GM21367 (cell line): ENCODE results near the gene RTN4RL2.

Source experiments
- ATAC-seq: cut with Tn5 transposase; IDR thresholded peaks from one replicate; pipeline ENCODE4 v1.9.1; 2021; ENCODE audit not compliant: unreplicated experiment

RTN4RL2 gene

GRCh38 chr11:57498540-57498939 is 38.2 kb downstream of the RTN4RL2 start:
- ATAC-seq = no peak

GRCh38 chr11:57499413-57499982 is 39.2 kb downstream of the RTN4RL2 start:
- peak; percentile 97 for ATAC-seq

DNA sequence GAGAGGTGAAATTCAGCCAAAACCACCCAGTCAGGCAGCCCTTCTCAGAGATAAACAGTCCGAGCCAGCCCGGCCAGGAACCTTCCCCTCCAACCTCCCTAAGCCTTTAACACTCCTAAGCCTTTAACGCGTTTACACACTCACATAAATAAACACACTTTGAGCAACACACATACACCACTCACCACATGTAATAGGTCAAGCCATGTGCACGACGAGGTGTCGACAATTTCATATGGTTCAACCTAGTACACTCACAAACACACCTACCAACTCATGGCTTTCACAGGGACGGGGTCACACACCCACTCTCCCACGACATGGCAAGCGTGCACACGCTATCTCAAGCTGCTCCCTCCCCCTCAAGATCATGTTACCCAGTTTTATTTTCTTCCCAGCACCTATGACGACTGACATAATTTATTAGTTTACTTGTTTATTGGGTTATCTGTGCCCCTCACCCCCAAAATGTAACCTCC is 39.7 kb downstream of the RTN4RL2 start:
- no peak for ATAC-seq

DNA sequence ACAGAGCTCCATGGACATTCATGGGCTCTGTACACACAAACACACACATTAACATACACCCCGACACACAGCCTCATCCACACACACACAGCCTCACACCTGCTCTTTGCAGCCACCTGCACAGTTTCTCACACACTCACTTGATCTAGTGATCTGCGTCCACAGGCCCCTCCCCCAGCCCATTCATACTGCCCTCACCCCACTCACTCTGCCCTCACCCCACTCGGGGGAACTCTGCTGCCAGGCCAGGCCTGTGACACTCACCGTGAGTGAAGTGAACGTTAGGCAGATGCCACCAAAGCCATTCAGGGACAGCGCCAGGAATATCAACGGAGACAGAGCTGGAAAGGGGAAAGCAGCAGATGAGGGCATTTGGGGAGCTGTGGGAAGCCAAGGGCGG is 40.2 kb downstream of the RTN4RL2 start:
- ATAC-seq = no peak

DNA sequence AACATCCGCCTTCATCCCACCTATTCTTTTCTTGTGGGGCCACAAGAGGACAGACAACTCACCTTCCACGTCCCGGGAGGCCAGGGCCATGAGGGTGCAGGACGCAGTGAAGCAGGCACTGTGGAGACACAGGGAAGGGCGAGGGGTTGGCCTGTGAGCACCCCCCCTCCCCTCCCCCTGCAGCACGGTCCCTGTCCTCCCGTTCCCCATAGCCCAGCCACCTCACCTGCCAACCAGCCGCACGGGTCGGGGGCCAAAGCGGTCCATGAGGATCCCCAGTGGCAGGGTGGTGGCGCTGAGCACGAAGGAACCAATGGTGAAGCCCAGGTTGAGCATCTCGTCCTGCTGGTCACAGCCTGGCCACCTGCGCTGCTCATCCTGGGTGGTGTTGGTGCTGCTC is 40.6 kb downstream of the RTN4RL2 start:
- ATAC-seq = no peak

GRCh38 chr11:57501953-57502352 is 41.6 kb downstream of the RTN4RL2 start:
- ATAC-seq = no peak

GRCh38 chr11:57502376-57502775 is 42.0 kb downstream of the RTN4RL2 start:
- ATAC-seq = no peak

DNA sequence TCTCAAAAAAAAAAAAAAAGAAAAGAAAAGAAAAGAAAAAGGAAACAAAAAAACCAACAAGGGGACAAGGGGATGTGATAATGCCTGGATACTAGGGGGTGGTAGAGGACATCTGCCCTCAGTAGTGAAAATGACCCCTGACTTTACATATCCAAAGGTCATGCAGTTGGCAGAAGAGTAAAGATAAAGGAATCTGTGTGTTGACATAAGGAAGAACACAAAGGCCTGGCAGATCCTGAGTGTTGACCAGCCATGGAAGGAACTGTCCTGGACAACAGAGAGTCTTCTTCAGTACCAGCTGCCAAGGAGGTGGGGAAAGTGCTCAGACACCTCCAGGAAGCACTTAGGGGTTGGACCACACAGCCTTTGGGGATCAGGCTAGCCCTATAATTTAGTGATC is 42.5 kb downstream of the RTN4RL2 start:
- no peak for ATAC-seq

DNA sequence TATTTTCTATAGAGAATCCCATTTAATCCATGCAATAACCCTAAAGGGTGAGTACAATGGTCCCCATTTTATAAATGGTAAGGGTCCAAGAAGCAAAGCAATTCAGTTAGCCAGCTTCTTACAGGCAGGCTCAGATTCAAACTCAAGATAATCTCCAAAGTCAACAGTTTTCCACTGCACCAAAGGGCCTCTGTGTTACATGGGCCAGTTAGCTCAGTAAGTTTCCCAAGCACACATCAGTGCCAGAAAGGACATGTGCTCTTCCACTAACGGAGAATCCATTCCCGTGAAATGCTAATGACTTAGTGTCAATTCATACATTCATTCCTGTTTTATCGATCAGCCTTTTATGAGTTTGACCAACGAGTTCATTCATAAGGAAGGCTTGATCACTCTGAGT is 44.2 kb downstream of the RTN4RL2 start:
- no peak for ATAC-seq

DNA sequence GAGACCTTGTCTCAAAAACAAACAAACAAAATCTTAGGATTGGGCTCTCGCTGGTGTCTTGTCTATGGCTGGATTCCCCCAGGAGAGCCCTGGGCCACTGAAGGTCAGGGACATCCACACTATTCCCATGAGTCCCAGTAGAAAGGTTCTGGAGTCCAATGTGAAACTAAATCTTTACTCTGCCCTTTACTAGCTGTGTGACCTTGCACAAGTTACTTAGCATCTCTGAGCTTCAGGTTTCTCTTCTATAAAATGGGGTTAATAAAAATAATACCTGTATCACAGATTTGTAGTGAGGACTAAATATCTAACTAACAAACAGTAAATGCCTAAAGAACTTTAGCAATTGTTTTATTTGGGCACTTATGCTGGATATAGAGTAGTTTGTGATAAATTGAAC is 46.2 kb downstream of the RTN4RL2 start:
- no peak for ATAC-seq

DNA sequence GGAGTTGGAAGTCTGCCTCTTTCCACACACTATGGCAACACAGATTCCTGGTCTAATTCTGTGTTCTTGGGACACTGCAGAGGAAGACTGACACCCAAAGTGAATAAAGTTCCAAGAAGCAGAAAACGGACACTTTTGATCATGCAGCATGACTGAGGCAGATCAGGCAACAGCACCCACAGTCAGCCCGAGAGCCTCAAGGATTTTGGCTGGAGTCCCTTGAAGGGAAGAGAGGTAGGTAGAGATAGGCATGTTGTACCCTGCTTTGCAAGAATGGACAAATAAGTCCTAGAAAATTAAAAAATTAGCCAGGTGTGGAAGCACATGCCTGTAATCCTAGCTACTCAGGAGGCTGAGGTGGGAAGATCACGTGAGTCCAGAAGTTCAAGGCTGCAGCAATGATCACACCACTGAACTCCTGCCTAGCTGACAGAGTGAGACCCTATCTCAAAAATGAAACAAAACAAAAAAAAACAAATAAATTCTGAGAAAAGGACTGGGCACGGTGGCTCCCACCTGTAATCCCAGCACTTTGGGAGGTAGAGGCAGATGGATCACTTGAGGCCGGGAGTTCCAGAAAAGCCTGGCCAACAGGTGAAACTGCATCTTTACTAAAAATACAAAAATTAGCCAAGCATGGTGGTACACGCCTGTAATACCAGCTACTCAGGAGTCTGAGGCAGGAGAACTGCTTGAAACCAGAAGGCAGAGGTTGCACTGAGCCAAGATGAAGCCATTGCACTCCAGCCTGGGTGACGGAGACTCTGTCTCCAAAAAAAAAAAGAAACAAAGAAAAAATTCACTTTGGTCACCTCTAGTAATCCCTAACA is 48.2 kb downstream of the RTN4RL2 start:
- no peak for ATAC-seq

DNA sequence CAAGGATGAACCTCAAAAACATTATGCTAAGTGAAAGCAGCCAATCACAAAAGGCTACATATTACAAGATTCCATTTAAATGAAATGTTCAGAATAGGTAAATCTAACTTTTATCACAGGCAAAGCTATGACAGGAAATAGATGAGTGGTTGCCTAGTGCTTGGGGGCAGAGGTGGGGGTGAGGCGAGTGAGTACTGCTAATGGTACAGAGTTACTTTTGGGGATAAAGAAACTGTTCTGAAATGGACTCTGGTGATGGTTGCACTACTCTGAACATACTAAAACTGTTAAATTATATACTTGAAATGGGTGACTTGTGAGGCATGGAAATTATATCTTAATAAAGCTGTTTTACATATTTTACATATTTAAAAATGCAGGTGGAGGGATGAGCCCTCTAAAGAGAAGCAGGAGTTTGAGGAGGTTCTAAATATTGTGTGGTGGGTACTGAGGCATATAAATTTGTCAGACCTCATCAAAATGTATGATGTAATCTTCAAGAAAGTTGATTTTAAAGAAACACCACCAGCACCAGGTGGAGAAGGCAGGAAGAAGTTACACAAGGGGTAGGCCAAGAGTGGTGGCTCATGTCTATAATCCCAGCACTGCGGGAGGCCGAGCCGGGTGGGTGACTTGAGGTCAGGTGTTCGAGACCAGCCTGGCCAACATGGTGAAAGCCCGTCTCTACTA is 51.6 kb downstream of the RTN4RL2 start:
- ATAC-seq = no peak

DNA sequence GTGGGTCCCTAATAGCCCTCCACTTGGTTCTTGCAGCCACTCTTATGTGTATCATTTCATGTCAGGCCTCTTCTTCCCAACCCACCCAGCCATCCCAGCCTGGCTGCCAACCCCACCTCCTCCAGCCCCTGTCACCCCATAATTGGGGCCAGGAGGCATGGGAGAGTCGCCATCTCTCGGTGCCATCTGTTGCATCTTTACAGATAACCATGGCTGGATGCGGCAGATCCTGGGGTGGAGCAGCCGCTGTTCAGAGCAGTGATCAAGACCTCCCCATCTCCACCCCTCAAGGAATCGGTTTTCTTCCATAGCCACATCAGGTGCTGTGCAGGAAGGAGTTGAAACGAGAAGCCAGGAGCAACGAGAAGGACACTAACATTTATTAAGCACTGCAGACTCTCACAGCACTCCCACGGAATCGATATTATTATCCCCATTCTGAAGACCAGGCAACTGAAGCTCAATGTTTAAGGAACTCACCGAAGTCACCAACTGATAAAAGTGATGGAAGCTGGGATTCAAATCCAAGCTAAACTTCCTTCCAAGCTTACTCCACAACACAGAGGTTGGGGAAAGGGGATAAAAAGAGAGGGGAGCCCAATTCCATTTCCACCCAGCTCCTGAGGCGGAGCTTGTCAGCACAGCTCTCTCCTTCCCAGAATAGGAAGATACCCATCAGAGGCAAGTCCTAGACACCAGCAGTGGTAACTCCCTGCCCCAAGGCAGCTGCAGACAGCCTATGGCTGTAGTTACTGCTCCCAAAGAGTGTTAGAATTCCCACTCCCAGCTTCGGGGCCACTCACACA is 52.5 kb downstream of the RTN4RL2 start:
- ATAC-seq = no peak

DNA sequence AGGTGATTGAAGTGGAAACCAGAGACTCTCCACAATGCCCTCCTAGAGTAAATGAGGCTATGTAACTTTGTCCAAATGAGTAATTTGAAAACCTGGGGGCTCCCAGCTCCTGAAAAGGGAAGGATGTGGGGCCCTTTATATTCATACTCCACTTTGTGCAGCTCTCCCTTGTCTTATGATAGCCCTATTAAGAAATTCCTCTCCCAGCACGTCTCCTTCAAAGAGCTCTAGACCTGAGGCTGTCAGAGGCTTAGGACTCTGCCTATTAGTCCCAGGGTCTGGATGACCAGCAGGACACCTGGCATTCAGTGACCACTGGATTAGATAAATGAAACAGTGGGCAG is 53.1 kb downstream of the RTN4RL2 start:
- ATAC-seq = no peak

DNA sequence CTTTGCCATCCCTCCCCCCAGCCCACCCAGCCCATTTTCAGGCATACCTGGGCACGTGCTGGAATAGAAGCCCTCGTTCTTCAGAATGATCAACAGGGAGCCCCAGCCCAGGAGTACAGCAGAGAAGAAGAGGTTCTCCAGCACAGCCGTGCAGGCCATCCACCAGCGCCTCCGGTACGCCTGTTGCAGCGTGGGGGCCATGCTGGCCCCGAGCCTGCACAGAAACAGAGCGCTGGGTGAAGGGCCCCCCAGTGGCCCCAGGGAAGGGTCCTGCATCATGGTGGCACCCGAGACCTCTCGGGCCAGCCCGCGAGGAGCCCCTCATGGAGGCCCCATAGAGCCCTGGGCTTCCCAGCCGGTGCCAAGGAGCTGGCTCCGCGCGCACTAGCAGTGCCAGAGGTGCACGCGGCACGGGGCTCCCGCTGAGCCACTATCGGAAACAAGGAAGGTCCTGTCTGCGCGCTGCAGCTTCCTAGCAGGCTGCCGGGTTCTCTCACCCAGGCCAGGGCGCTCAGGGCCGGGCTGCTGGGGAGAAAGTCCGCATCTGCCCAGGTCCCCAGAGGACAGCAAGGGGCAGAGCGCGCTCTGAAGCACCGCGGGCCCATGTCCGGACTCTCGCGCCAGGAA is 53.7 kb downstream of the RTN4RL2 start:
- no peak for ATAC-seq

GRCh38 chr11:57514538-57515331 is 54.4 kb downstream of the RTN4RL2 start:
- peak; percentile 1 for ATAC-seq

- ATAC-seq = peak; percentile 43
Observed at GRCh38 chr11:57515332-57516060, 55.2 kb downstream of the RTN4RL2 start, which contains the start of gene SLC43A1. TSS of gene SLC43A1 (minus strand) at chr11:57515702. CDS start at chr11:57514111, 1,591 bp downstream.

- no peak for ATAC-seq
Observed at GRCh38 chr11:57516061-57516443, 55.7 kb downstream of the RTN4RL2 start.

GRCh38 chr11:57521116-57521515 is 60.8 kb downstream of the RTN4RL2 start:
- no peak for ATAC-seq
